Measurements from ENCODE around the gene DPM1. TPM values are rescaled to one million over a fixed set of nuclear protein-coding genes. Genes with fewer than 3 reads are reported as not detected.

The DPM1 gene
- total and polyA plus RNA-seq, 7 donors, result 24.6 to 120 (median 59.6) TPM

DNA sequence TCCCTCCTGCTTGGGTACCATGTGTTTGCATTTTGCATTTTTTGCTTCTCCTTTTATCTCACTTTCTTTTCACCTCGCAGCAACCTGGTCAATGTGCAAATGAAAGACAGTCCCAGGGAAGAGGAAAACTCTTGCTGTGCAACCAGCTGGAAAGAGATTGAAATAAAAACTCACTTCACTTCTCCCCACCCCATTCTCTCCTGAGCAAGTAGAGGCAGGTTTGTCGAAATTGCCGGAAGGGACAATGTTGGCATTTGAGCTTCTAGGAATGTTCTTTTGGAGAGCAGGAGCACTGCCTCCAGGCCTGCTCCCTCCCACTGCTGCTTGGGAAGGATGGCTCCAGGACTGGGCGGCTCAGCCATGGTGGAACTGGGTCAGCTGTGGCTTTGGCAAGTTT is 34.0 kb upstream of the DPM1 start:
- WGBS, 3 donors, result 40 to 57% (median 41%) methylated on average over 4 of the region's 4 CpGs
- ATAC-seq, result no peak
- no peak for TF ChIP-seq CTCF (IDR thresholded peaks at IDR 0.05)

GRCh38 chr20:50991076-50991475 is 32.7 kb upstream of the DPM1 start:
- intact Hi-C loops (cut with DNase I), result no loop called here
- no peak for TF ChIP-seq CTCF (IDR thresholded peaks at IDR 0.05)
- no peaks in the 10 kb centered on the region for H3K9me3 ChIP-seq
- peaks cover 0 to 12% (median 0%) of the 10 kb centered on the region in 3 donors for H3K27me3 ChIP-seq (ENCODE audit: insufficient read depth in 3 of 3, low read length in 2 of 3)
- no peaks in the 10 kb centered on the region for H3K4me1 ChIP-seq
- H3K36me3 ChIP-seq (ENCODE audit: insufficient read depth in 1 of 2, low read depth in 1 of 2), result no peaks in the 10 kb centered on the region
- ATAC-seq (no peak), DNase-seq (no peak)
- 78 to 87% (median 82%) methylated on average over 3 of the region's 3 CpGs for WGBS, 3 donors
- H3K4me3 ChIP-seq, result no peak overlapping the region
- H3K27ac ChIP-seq, result no peak overlapping the region

More for the DNA sequence above, 34.0 kb upstream of the DPM1 start:
- DNase-seq, result no peak
- no peaks in the 10 kb centered on the region for H3K36me3 ChIP-seq (ENCODE audit: insufficient read depth in 1 of 2, low read depth in 1 of 2)
- no peak overlapping the region for H3K27ac ChIP-seq
- H3K4me1 ChIP-seq, result no peaks in the 10 kb centered on the region
- intact Hi-C loops (cut with DNase I), result no loop called here
- H3K9me3 ChIP-seq, result no peaks in the 10 kb centered on the region
- peaks cover 0 to 12% (median 0%) of the 10 kb centered on the region in 3 donors for H3K27me3 ChIP-seq (ENCODE audit: insufficient read depth in 3 of 3, low read length in 2 of 3)
- no peak overlapping the region for H3K4me3 ChIP-seq

DNA sequence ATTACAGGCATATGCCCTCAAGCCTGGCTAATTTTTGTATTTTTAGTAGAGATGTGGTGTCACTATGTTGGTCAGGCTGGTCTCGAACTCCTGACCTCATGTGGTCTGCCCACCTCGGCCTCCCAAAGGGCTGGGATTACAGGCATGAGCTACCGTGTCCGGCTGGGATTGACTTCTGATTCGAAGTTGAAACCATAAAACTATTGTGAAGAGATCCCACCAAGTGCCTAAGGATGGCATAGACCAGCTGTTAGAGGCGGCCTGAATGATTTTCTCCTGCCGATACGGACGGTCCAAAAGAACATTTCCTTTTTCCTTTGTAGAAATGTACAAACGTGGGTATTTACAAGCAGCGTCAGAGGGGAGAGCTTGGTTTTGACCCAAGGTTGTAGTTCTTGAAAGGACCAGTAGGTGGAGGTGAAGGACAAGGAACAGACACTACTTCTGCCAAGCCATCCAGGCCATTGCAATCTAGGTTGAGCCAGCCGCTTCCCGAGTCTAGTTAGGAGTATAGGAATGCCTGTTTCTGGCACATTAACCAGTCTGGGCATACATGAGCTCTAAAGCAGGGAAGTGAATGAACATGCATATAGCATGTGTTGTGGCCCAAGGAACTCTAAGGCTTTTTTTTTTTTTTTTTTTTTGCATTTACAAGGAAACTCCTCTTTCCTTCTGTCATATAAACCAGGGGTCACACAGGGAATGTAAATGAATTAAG is 29.3 kb upstream of the DPM1 start:
- intact Hi-C loops (cut with DNase I), result loop anchor here (1.0 to 10.0 kb wide), 4 partner anchors 319 to 637 kb away; no protein-coding TSS in a partner anchor
- H3K4me1 ChIP-seq, result no peaks in the 10 kb centered on the region
- no peak overlapping the region for H3K27ac ChIP-seq
- peak; percentile 89 to 95 (median 92) for ATAC-seq
- peak in 1 of 2 donors; percentile 31 for DNase-seq
- H3K27me3 ChIP-seq (ENCODE audit: insufficient read depth in 3 of 3, low read length in 2 of 3), result peaks cover 2 to 18% (median 4%) of the 10 kb centered on the region in 3 donors
- peak; percentile 92 for TF ChIP-seq CTCF (IDR thresholded peaks at IDR 0.05)
- no peaks in the 10 kb centered on the region for H3K36me3 ChIP-seq (ENCODE audit: insufficient read depth in 1 of 2, low read depth in 1 of 2)
- no peaks in the 10 kb centered on the region for H3K9me3 ChIP-seq
- H3K4me3 ChIP-seq, result no peak overlapping the region
- WGBS, 3 donors, result 4 to 6% (median 5%) methylated on average over 13 of the region's 13 CpGs

GRCh38 chr20:50983321-50983720 is 25.0 kb upstream of the DPM1 start:
- DNase-seq (no peak), ATAC-seq (no peak)
- 20 to 34% (median 26%) methylated on average over 2 of the region's 2 CpGs for WGBS, 3 donors
- H3K27me3 ChIP-seq (ENCODE audit: insufficient read depth in 3 of 3, low read length in 2 of 3), result peaks cover 4 to 44% (median 5%) of the 10 kb centered on the region in 3 donors
- H3K4me1 ChIP-seq, result no peaks in the 10 kb centered on the region
- TF ChIP-seq CTCF (IDR thresholded peaks at IDR 0.05), result no peak
- intact Hi-C loops (cut with DNase I), result loop anchor here in 1 of 2 donors (10.0 kb wide), 2 partner anchors 611 to 641 kb away; no protein-coding TSS in a partner anchor
- H3K4me3 ChIP-seq, result no peak overlapping the region
- H3K27ac ChIP-seq, result no peak overlapping the region
- no peaks in the 10 kb centered on the region for H3K36me3 ChIP-seq (ENCODE audit: insufficient read depth in 1 of 2, low read depth in 1 of 2)
- no peaks in the 10 kb centered on the region for H3K9me3 ChIP-seq
